K562 (cell line): ENCODE measurements around the gene MRPS31. TPM values are rescaled to one million over a fixed set of nuclear protein-coding genes. Genes with fewer than 3 reads are reported as not detected.
A peak's percentile ranks its signal among the peaks of the same experiment; 100 is the strongest.

ENCODE experiments used
- ASH1L ChIP-seq: fragments of 450-650 bp; IDR thresholded peaks from 2 replicates; pipeline ENCODE4 v1.6.1; 2018; ENCODE audit warnings: borderline replicate concordance, mild to moderate bottlenecking, low read depth; ENCODE audit not compliant: partially characterized antibody
- CAMTA2 ChIP-seq: fragments of 250-450 bp; sonication (Bioruptor Pico); conservative IDR thresholded peaks from 2 replicates; pipeline ENCODE4 v1.5.1; 2022
- DPF2 ChIP-seq: fragments of 450-650 bp; IDR thresholded peaks from 2 replicates; pipeline ENCODE4 v1.6.1; 2016
- GTF2B ChIP-seq: IDR thresholded peaks from 2 replicates; pipeline ENCODE4 v1.6.1; 2011; ENCODE audit not compliant: insufficient read length; ENCODE audit errors: extremely low read depth
- IFI16 ChIP-seq: fragments of 250-450 bp; sonication (Bioruptor Pico); IDR thresholded peaks from 2 replicates; pipeline ENCODE4 v2.1.2; 2022; ENCODE audit warnings: mild to moderate bottlenecking, inconsistent platforms
- MTA1 ChIP-seq: fragments of 450-650 bp; IDR thresholded peaks from 2 replicates; pipeline ENCODE4 v1.6.1; 2017; ENCODE audit warnings: borderline replicate concordance
- NCOA4 ChIP-seq: fragments of 450-650 bp; IDR thresholded peaks from 2 replicates; pipeline ENCODE4 v1.6.1; 2018; ENCODE audit warnings: mild to moderate bottlenecking; ENCODE audit not compliant: partially characterized antibody
- NELFE ChIP-seq: IDR thresholded peaks from 2 replicates; pipeline ENCODE4 v1.6.1; 2011; ENCODE audit warnings: mild to moderate bottlenecking; ENCODE audit not compliant: insufficient read depth, insufficient read length
- RAD21 ChIP-seq, 2 experiments: fragments of 250-450 bp in 1 of 2; fragments of 450-650 bp in 1 of 2; sonication (Bioruptor Pico) in 1 of 2; formaldehyde crosslinking in 1 of 2; IDR thresholded peaks in 1 of 2; conservative IDR thresholded peaks in 1 of 2; 2 replicates each; pipeline versions ENCODE4 v1.4.0 to v1.8.0; 2020 to 2022; ENCODE audit warnings: mild to moderate bottlenecking in 2 of 2, moderate library complexity in 1 of 2
- RBM15 ChIP-seq: fragments of 200-400 bp; formaldehyde crosslinking; IDR thresholded peaks from 2 replicates; pipeline ENCODE4 v1.6.1; 2018; ENCODE audit warnings: mild to moderate bottlenecking, low read length, moderate library complexity; ENCODE audit not compliant: insufficient read depth
- SUPT5H ChIP-seq: fragments of 450-650 bp; IDR thresholded peaks from 2 replicates; pipeline ENCODE4 v1.6.1; 2016
- TCF15 ChIP-seq: fragments of 250-450 bp; sonication (Bioruptor Pico); IDR thresholded peaks from 2 replicates; pipeline ENCODE4 v1.8.0; 2022; ENCODE audit warnings: moderate library complexity, mild to moderate bottlenecking, inconsistent platforms
- TCF3 ChIP-seq: sonication (generic); formaldehyde crosslinking; IDR thresholded peaks from 2 replicates; pipeline ENCODE4 v1.4.0; 2020; ENCODE audit warnings: mild to moderate bottlenecking, missing genetic modification reagents
- ZC3H11A ChIP-seq: IDR thresholded peaks from 2 replicates; pipeline ENCODE4 v1.6.1; 2012; ENCODE audit warnings: low read depth, low read length, improper control_type of control experiment
- ZC3H4 ChIP-seq: sonication (generic); formaldehyde crosslinking; IDR thresholded peaks from 2 replicates; pipeline ENCODE4 v1.9.0; 2021; ENCODE audit warnings: missing genetic modification reagents, borderline replicate concordance
- ZKSCAN8 ChIP-seq: fragments of 200-800 bp; sonication (Bioruptor generic); IDR thresholded peaks from 2 replicates; pipeline ENCODE4 v1.6.1; 2016; ENCODE audit warnings: missing genetic modification characterization, missing compliant biosample characterization
- ZNF133 ChIP-seq: fragments of 250-450 bp; sonication (Bioruptor Pico); IDR thresholded peaks from 2 replicates; pipeline ENCODE4 v1.4.0; 2020; ENCODE audit warnings: mild to moderate bottlenecking
- ZNF146 ChIP-seq: IDR thresholded peaks from one replicate; pipeline ENCODE4 v1.6.1; 2018; ENCODE audit warnings: missing compliant biosample characterization; ENCODE audit not compliant: unreplicated experiment
- ZNF764 ChIP-seq: fragments of 250-450 bp; sonication (Bioruptor Pico); IDR thresholded peaks from 2 replicates; pipeline ENCODE4 v1.4.0; 2020; ENCODE audit warnings: low read depth, mild to moderate bottlenecking, moderate library complexity
- polyA plus RNA-seq, 8 experiments: library from polyadenylated mRNA; depleted of rRNA in 4 of 8; stranded (reverse) in 5 of 8; unstranded in 3 of 8; fragments of >200 nt; fragmentation: Nextera tagmentation in 2 of 8; fragmentation: Illumina TruSeq in 1 of 8; extraction: Ambion mirVana in 2 of 8; extraction: Trizol in 1 of 8; gene quantifications; 2 replicates each; pipeline versions ENCODE4 v1.2.1 to v1.2.3, GENCODE V29; 2011 to 2014; ENCODE audit warnings: inconsistent platforms in 1 of 8, missing spikeins in 1 of 8
- total RNA-seq, 7 experiments: library from RNA; depleted of rRNA in 6 of 7; stranded (reverse); fragments of >200 nt in 6 of 7; fragmentation: Illumina TruSeq in 2 of 7; extraction: Trizol in 2 of 7; gene quantifications; 2 replicates each; pipeline versions ENCODE4 v1.2.1 to v1.2.3, GENCODE V29; 2011 to 2021; ENCODE audit warnings: low replicate concordance in 1 of 7
- TF ChIP-seq, protein P1 (sequence below): fragments of 250-450 bp; sonication (Bioruptor Pico); IDR thresholded peaks from 2 replicates; pipeline ENCODE4 v1.5.0; 2020; ENCODE audit warnings: mild to moderate bottlenecking, borderline replicate concordance
- TF ChIP-seq, protein P2 (sequence below): fragments of 450-650 bp; IDR thresholded peaks from 2 replicates; pipeline ENCODE4 v1.7.1; 2018; ENCODE audit warnings: mild to moderate bottlenecking, low read depth; ENCODE audit not compliant: partially characterized antibody
- TF ChIP-seq, protein P3 (sequence below): fragments of 250-450 bp; sonication (Bioruptor Pico); IDR thresholded peaks from 2 replicates; pipeline ENCODE4 v1.8.0; 2021; ENCODE audit warnings: mild to moderate bottlenecking, moderate library complexity

Gene MRPS31
- total and polyA plus RNA-seq, 9 of the 15 experiments (the other 6 are each of a cell fraction or from before 2014, with no cell fraction given) = 20.3 to 57.8 (median 37.1) TPM

DNA sequence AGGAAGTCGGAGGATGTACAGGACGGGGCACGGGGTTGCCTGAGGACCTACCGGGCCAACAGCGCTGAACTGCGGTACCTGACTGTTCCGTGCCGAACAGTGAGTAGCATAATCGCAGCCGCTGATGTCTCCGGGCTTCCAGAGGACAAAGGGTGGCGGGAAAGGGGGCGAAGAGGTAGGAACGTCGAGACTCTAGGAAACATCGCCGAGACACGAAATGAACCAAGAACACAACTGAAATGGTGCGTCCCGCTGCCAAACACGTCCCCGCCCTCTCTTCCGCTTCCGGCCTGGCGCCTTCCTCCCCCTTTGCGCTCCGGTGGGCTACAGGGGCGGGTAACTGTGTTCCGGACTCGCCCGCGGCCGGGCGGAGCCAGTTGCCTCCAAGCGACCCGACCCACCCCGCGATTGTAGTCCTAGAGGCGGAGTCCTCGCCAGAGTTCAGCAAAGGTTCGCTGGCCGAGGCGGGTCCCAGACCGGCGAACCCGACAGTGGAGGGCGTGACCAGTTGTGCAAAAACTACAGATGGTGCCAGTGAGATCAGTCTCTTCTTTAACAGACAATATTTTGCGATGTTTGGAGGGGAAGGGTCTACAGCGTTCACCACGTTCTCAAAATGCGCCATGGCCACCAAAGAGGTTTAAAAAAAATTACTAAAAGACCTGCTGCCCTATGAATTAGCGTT, at the start of gene MRPS31 (continued):
- TF ChIP-seq RAD21 (CRISPR knock-in tag; conservative IDR thresholded peaks at IDR 0.05 in 1 of 2, IDR thresholded peaks at IDR 0.05 in 1 of 2) (0 out of 4 replicates have a peak, but pooled peaks of 1 of the 2 experiments have one; percentile 21), NCOA4 (no peak), ZKSCAN8 (CRISPR knock-in tag) (no peak), ZNF133 (CRISPR knock-in tag) (no peak), NELFE (no peak), TCF3 (no peak), MTA1 (no peak), ZNF146 (CRISPR knock-in tag) (no peak), ZC3H4 (CRISPR knock-in tag) (no peak), DPF2 (peak; percentile 35; the same call in 1 of the 2 replicates), CAMTA2 (CRISPR knock-in tag) (no peak), RBM15 (no peak), IFI16 (no peak), ZC3H11A (0 out of 2 replicates have a peak, but pooled peaks have one; percentile 87), ASH1L (no peak), GTF2B (no peak), TCF15 (CRISPR knock-in tag) (no peak), ZNF764 (CRISPR knock-in tag) (no peak), SUPT5H (peak; percentile 86)
- TF ChIP-seq, protein P1, sequence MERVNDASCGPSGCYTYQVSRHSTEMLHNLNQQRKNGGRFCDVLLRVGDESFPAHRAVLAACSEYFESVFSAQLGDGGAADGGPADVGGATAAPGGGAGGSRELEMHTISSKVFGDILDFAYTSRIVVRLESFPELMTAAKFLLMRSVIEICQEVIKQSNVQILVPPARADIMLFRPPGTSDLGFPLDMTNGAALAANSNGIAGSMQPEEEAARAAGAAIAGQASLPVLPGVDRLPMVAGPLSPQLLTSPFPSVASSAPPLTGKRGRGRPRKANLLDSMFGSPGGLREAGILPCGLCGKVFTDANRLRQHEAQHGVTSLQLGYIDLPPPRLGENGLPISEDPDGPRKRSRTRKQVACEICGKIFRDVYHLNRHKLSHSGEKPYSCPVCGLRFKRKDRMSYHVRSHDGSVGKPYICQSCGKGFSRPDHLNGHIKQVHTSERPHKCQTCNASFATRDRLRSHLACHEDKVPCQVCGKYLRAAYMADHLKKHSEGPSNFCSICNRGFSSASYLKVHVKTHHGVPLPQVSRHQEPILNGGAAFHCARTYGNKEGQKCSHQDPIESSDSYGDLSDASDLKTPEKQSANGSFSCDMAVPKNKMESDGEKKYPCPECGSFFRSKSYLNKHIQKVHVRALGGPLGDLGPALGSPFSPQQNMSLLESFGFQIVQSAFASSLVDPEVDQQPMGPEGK = no peak
- TF ChIP-seq, protein P2, sequence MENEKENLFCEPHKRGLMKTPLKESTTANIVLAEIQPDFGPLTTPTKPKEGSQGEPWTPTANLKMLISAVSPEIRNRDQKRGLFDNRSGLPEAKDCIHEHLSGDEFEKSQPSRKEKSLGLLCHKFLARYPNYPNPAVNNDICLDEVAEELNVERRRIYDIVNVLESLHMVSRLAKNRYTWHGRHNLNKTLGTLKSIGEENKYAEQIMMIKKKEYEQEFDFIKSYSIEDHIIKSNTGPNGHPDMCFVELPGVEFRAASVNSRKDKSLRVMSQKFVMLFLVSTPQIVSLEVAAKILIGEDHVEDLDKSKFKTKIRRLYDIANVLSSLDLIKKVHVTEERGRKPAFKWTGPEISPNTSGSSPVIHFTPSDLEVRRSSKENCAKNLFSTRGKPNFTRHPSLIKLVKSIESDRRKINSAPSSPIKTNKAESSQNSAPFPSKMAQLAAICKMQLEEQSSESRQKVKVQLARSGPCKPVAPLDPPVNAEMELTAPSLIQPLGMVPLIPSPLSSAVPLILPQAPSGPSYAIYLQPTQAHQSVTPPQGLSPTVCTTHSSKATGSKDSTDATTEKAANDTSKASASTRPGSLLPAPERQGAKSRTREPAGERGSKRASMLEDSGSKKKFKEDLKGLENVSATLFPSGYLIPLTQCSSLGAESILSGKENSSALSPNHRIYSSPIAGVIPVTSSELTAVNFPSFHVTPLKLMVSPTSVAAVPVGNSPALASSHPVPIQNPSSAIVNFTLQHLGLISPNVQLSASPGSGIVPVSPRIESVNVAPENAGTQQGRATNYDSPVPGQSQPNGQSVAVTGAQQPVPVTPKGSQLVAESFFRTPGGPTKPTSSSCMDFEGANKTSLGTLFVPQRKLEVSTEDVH = peak; percentile 95
- TF ChIP-seq, protein P3, sequence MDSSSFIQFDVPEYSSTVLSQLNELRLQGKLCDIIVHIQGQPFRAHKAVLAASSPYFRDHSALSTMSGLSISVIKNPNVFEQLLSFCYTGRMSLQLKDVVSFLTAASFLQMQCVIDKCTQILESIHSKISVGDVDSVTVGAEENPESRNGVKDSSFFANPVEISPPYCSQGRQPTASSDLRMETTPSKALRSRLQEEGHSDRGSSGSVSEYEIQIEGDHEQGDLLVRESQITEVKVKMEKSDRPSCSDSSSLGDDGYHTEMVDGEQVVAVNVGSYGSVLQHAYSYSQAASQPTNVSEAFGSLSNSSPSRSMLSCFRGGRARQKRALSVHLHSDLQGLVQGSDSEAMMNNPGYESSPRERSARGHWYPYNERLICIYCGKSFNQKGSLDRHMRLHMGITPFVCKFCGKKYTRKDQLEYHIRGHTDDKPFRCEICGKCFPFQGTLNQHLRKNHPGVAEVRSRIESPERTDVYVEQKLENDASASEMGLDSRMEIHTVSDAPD (CRISPR knock-in tag) = no peak
